GM12878 (cell line): ENCODE measurements around the gene MCM6. TPM values are rescaled to one million over a fixed set of nuclear protein-coding genes. Genes with fewer than 3 reads are reported as not detected.

Source experiments
- ATAC-seq: fragments of 200-7000 bp; cut with Tn5 transposase; 3 replicates; pipeline ENCODE4 v1.9.1; 2020; ENCODE audit warnings: mild to moderate bottlenecking, moderate library complexity
- BruUV-seq: library from RNA; stranded (reverse); fragments of 400-500 nt; replicated peaks from 2 replicates; lab custom pipeline; 2021; lab: Mats Ljungman, UMichigan
- CTCF ChIA-PET: fragments of 300-600 bp; sonication (Branson Sonifier 250); formaldehyde crosslinking; extraction: SDS; loops from one replicate; lab custom pipeline; 2021; ENCODE audit warnings: inconsistent platforms; lab: Yijun Ruan, JAX
- POLR2A ChIA-PET: fragments of 350-600 bp; formaldehyde crosslinking; extraction: SDS; loops from one replicate; lab custom pipeline; 2021; ENCODE audit warnings: inconsistent platforms; lab: Charles Lee
- RAD21 ChIA-PET: fragments of 300-600 bp; sonication (Branson Sonifier 250); formaldehyde crosslinking; loops from one replicate; lab custom pipeline; 2023; ENCODE audit warnings: antibody characterized with exemption; ENCODE audit not compliant: unreplicated experiment; lab: Charles Lee
- SMC1A ChIA-PET: fragments of 300-600 bp; sonication (Branson Sonifier 250); formaldehyde crosslinking; loops from one replicate; lab custom pipeline; 2023; ENCODE audit not compliant: unreplicated experiment, uncharacterized antibody; lab: Charles Lee
- DNase-seq: peaks from one replicate; pipeline ENCODE4 v3.0.0-alpha.2; 2011; ENCODE audit warnings: low read depth, low spot score
- FAIRE-seq: peaks from 3 replicates; lab custom pipeline; 2011; peaks lifted over from hg19 to GRCh38; lab: Jason Lieb, UNC
- H2AFZ ChIP-seq: 2 replicates; pipeline ENCODE4 v1.6.0; 2011; ENCODE audit warnings: low read depth, low read length, control low read depth; ENCODE audit not compliant: control insufficient read depth
- H3K27ac ChIP-seq: 2 replicates; pipeline ENCODE4 v1.5.1; 2011; ENCODE audit warnings: control low read depth; ENCODE audit not compliant: control insufficient read depth, insufficient read depth
- H3K27me3 ChIP-seq, 2 experiments: replicated peaks in 1 of 2; 2 replicates each; pipeline versions ENCODE4 v1.6.0 to v1.6.1; 2011; ENCODE audit warnings: low read length in 1 of 2; ENCODE audit not compliant: control insufficient read depth in 2 of 2, insufficient read depth in 2 of 2
- H3K36me3 ChIP-seq, 2 experiments: 2 replicates each; pipeline ENCODE4 v1.5.1; 2011; ENCODE audit warnings: low read length in 1 of 2; ENCODE audit not compliant: control insufficient read depth in 2 of 2, insufficient read depth in 2 of 2
- H3K4me1 ChIP-seq: 2 replicates; pipeline ENCODE4 v1.6.1; 2011; ENCODE audit warnings: mild to moderate bottlenecking, low read length, moderate library complexity, mixed read lengths; ENCODE audit not compliant: control insufficient read depth, insufficient read depth
- H3K4me2 ChIP-seq: 2 replicates; pipeline ENCODE4 v1.6.0; 2011; ENCODE audit warnings: control low read depth; ENCODE audit not compliant: control insufficient read depth, insufficient read depth
- H3K4me3 ChIP-seq: fragments of 200-600 bp; sonication (generic); 2 replicates; pipeline ENCODE4 v1.5.1; 2016
- H3K79me2 ChIP-seq: 2 replicates; pipeline ENCODE4 v1.6.0; 2011; ENCODE audit warnings: low read length; ENCODE audit not compliant: control insufficient read depth, insufficient read depth
- H3K9ac ChIP-seq: 2 replicates; pipeline ENCODE4 v1.8.0; 2011; ENCODE audit warnings: low read length, control low read depth, mixed read lengths; ENCODE audit not compliant: control insufficient read depth, insufficient read depth
- H3K9me3 ChIP-seq: replicated peaks from 3 replicates; pipeline ENCODE4 v1.5.1; 2011; ENCODE audit warnings: mild to moderate bottlenecking, low read length; ENCODE audit not compliant: control insufficient read depth, insufficient read depth
- H4K20me1 ChIP-seq: 2 replicates; pipeline ENCODE4 v1.6.0; 2011; ENCODE audit not compliant: control insufficient read depth, insufficient read depth
- ZNF592 ChIP-seq: fragments of 450-650 bp; IDR thresholded peaks from 2 replicates; pipeline ENCODE4 v1.6.1; 2017; ENCODE audit warnings: mild to moderate bottlenecking, moderate library complexity
- WGBS: methylation state at CpG from one replicate; pipeline ENCODE4 v1.1.6; 2016; ENCODE audit warnings: low lambda C conversion rate; ENCODE audit not compliant: insufficient replicate concordance, insufficient coverage; ENCODE audit errors: missing lambda C conversion rate; 5-methylcytosine and 5-hydroxymethylcytosine counted together
- in situ Hi-C: fragments of 300-500 bp; cut with MboI; formaldehyde crosslinking; loops from 9 replicates; pipeline ENCODE4 v1.14.3; 2018; ENCODE audit warnings: mixed read lengths
- intact Hi-C: fragments of 100-400 bp; cut with micrococcal nuclease; formaldehyde crosslinking; loops from one replicate; pipeline ENCODE4 v1.14.2; 2022; ENCODE audit not compliant: unreplicated experiment
- polyA plus RNA-seq, 11 experiments: library from polyadenylated mRNA; depleted of rRNA in 4 of 11; unstranded in 6 of 11; stranded (reverse) in 5 of 11; fragments of >200 nt; fragmentation: Nextera tagmentation in 4 of 11; fragmentation: Illumina TruSeq in 1 of 11; extraction: Ambion mirVana in 4 of 11; extraction: Trizol in 1 of 11; gene quantifications; 1 replicate in 1 of 11; 2 replicates in 10 of 11; pipeline versions ENCODE4 v1.2.1 to v1.2.3, GENCODE V29; 2011 to 2016; ENCODE audit warnings: inconsistent platforms in 2 of 11, missing spikeins in 2 of 11, low read depth in 1 of 11
- total RNA-seq, 4 experiments: library from RNA; depleted of rRNA in 3 of 4; stranded (reverse); fragments of >200 nt in 3 of 4; fragmentation: Illumina TruSeq in 1 of 4; extraction: Trizol in 1 of 4; gene quantifications; 2 replicates each; pipeline versions ENCODE4 v1.2.1 to v1.2.3, GENCODE V29; 2013 to 2021

The MCM6 gene
- total and polyA plus RNA-seq, 10 of the 15 experiments (the other 5 are each of a cell fraction or from before 2014, with no cell fraction given): 37.4 to 118 (median 82.2) TPM

GRCh38 chr2:135850892-135851668, 25.2 kb downstream of the MCM6 start:
- H2AFZ ChIP-seq: no peak overlapping the region
- no peaks in the 10 kb centered on the region for H3K9me3 ChIP-seq
- no peak overlapping the region for H3K27ac ChIP-seq
- CTCF ChIA-PET: interaction anchor here (0.7 to 0.8 kb wide), 2 partner anchors 54 to 81 kb away, joined by 3 to 5 read pairs; no protein-coding TSS in a partner anchor
- H3K4me3 ChIP-seq: no peak overlapping the region
- H3K36me3 ChIP-seq: peaks cover 4 to 11% of the 10 kb centered on the region in 2 experiments
- no TSS peak for BruUV-seq
- no peaks in the 10 kb centered on the region for H3K4me1 ChIP-seq
- intact Hi-C loops (loop anchor here (5.0 kb wide), 1 partner anchor 109 kb away; the partner anchor contains the start of gene UBXN4), in situ Hi-C loops (no loop called here)
- 91% methylated on average over 17 of the region's 17 CpGs for whole genome bisulfite sequencing
- H3K79me2 ChIP-seq: no peaks in the 10 kb centered on the region
- ATAC-seq (no peak), DNase-seq (no peak), FAIRE-seq (no peak)
- SMC1A ChIA-PET: interaction anchor here (0.8 to 1.4 kb wide), 2 partner anchors 16 to 107 kb away, joined by 4 read pairs; no protein-coding TSS in a partner anchor
- no peak overlapping the region for H3K4me2 ChIP-seq
- no peak for TF ChIP-seq ZNF592
- H3K9ac ChIP-seq: no peak overlapping the region
- no peaks in the 10 kb centered on the region for H3K27me3 ChIP-seq
- POLR2A ChIA-PET: no interaction called here
- H4K20me1 ChIP-seq: no peaks in the 10 kb centered on the region
- RAD21 ChIA-PET: no interaction called here
